EH (cell line): ENCODE results near the gene ZFYVE21.

Experiments
- DNase-seq: peaks from one replicate; pipeline ENCODE4 v3.0.0-alpha.2; 2015; ENCODE audit warnings: low read depth

Gene ZFYVE21

DNA sequence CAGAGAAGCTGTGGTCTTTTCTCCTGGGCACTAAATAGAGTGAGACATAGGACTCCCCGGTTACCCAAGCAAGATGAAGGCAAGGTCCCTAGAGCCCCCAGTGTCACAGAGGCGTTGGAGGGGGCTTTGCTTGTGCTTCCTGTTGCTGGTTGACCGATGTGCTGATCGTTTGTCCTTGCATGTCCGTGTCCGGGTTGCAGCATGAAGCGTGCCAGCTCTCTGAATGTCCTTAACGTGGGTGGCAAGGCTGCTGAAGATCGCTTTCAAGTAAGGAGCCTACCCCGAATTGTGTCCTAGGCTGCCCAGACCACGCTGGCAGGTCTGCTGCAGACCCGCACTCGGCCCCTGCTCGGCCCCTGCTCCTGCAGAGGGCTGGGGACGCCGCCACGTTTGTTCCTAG, 23.5 kb upstream of the ZFYVE21 start:
- no peak for DNase-seq

DNA sequence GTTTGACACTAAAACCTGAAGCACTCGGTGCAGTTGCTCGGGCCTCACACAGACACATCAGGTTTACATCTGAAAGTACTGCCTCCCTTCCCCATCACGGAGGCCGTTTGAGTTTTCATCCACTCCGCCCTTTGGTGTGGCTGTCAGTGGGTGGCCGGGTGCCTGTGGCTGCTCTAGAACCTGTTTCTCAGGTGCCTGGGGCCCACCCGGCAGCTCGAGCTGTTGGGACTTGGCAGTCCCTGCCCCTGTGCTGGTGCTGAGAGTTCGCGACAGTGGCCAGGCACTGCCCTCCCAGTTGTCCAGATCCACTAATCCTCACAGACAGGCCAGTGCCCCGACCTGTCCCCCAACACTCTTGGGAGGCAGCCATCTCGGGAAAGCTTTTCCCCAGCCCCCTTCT, 22.7 kb upstream of the ZFYVE21 start:
- no peak for DNase-seq

DNA sequence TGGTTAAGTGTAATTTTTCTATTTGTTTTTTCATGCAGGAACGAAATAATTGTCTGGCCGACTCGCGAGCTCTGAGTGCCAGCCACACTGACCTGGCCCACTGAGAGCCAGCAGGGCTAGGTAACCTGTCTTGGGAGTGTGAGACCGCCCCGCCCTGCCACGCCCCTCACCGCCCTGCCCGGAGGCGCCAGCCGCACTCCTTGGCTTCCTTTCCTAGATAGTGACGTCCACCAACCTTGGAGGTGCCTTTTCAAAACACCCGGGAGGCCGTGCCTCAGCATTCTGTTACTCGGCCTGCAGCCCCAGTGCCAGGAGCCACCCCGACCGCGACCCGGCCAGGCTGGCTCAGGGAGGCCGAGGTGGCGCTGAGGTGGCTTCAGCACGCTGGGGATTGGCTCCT, 22.1 kb upstream of the ZFYVE21 start:
- DNase-seq = no peak

DNA sequence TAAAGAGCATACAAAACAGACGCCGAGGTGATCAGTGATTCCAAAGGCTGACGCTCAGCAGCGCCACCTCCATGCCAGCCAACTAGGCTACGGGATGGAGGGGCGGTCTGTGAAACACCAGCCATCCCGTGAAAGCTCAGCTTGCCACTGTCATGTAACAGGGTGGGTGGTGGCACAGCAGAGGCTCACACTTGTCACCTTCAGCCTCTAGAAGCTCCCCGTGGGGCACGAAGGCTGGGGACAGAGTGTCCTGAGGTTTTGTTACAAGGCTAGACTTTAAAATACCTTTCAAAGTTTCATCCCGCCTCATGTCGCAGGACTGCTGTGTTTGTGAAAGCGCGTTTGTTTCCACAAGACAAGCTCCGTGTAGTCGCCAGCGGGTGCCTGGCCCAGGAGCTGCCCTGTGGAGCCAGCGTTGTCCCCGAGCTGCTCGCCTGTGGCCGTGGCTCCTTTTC, 21.0 kb upstream of the ZFYVE21 start:
- DNase-seq = no peak

GRCh38 chr14:103695296-103696069, 20.1 kb upstream of the ZFYVE21 start:
- no peak for DNase-seq

GRCh38 chr14:103696070-103696402, 19.6 kb upstream of the ZFYVE21 start:
- no peak for DNase-seq

GRCh38 chr14:103696466-103697071, 19.0 kb upstream of the ZFYVE21 start:
- DNase-seq = no peak

DNA sequence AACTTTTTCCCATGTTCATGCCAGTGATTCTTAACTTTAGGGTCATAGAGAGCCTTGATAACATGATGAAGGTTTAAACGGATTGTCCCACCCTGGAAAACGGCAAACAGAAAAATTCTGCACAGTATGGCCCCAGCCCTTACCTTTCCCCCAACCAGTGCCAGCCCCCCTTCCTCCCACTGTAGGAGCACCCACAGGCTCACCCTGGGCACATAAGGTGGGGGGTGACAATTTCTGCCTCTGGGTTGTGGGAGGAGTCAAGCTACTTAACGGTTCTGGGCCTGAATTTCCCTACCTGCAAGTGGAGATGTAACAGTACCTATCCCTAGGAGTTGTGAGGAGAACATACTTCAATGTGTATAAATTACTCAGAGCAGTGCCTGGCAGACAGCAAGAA, 18.4 kb upstream of the ZFYVE21 start:
- DNase-seq = no peak

DNA sequence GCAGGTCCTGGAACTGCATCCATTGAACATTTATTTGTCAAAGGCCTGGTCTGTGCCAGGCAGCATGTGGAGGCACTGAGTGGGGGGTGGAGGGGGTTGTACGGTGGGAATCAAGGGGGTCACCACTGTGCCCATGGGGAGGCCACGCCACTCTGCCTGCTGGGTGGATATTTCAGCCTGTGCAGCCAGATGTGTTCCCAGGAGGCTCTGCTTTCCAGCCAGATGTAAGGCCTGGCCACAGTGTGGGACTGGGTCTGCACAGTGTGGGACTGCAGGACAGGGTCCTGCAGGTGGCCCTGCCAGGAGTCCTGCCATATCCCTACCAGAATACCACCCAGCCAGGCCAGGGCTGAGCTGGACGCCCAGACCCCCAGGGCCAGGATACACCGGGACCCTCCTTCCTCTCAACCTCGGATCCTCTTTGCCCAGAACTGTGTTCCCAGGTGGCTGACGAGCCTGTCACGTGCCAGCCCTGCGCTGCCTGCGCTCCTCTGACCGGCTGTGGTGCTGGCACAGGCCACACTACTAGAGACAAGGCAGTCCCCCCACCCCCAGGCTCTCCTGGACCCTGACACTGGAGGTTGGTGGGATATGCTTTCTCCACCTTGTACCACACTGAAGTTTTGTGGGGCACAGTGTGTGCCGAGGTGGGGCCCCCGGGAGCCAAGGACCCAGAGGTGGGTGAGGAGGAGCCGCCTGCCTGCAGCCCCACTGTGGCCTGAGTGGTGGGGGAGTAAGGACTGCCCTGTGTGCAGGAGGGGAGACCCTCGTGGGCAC, 17.8 kb upstream of the ZFYVE21 start:
- no peak for DNase-seq

DNA sequence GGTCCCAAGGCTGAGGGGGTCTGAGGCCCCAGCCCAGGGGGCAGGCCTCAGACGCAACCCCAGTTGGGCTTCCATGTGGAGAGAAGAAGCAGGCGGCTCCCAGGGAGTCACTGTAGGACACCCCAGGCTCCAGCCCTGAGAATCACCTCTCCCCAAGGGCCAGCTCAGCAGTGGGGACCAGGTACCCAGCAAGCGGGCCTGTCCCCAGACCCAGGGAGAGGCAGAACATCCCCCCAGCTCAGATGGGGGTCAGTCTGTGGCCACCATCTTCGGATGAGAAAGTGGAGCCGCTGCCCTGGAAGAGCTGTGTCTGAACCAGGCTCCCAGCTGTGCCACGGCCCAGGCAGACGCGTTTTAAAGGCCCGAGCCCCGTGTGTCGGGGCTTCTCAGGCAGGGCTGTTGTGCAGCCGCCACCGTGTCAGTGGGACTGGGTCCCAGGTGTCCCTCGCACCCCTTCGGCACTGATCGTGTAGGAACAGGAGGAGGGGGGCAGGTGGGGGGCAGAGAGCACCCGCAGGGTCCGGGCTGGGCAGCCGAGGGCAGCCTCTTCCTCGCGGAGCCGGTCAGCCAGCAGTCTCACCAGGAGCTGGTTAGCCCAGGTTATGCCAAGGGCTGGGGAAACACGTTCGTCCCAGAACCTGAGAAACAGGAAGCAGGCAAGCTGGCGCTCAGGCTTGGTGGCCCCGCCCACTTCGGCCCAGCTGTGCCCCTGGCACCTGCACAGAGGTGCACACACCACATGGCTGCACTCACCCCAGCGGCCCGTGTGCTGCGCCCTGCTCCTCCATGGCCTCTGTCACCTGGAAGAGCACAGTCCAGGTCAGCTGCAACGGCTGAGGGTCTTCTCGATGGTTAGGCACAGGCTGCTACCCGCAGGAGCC, 17.0 kb upstream of the ZFYVE21 start:
- DNase-seq = no peak

DNA sequence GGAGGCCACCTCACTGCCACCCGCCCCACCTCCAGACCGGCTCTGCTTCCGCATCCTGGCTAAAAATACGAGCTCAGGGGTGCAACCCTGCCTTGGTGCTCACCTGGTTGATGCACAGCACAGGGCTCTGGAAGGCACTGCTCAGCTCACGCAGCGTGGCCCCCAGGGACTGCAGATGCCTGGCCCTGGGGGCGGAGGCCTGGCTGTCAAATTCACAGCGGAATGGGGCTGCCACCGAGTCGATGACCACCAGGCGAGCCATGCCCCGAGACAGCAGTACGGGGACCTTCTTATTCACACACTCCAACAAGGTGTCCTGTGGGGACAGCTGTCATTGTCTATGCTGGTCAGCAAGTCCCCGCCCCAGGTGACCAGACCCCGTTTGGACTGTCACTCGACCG, 16.3 kb upstream of the ZFYVE21 start:
- DNase-seq = no peak

DNA sequence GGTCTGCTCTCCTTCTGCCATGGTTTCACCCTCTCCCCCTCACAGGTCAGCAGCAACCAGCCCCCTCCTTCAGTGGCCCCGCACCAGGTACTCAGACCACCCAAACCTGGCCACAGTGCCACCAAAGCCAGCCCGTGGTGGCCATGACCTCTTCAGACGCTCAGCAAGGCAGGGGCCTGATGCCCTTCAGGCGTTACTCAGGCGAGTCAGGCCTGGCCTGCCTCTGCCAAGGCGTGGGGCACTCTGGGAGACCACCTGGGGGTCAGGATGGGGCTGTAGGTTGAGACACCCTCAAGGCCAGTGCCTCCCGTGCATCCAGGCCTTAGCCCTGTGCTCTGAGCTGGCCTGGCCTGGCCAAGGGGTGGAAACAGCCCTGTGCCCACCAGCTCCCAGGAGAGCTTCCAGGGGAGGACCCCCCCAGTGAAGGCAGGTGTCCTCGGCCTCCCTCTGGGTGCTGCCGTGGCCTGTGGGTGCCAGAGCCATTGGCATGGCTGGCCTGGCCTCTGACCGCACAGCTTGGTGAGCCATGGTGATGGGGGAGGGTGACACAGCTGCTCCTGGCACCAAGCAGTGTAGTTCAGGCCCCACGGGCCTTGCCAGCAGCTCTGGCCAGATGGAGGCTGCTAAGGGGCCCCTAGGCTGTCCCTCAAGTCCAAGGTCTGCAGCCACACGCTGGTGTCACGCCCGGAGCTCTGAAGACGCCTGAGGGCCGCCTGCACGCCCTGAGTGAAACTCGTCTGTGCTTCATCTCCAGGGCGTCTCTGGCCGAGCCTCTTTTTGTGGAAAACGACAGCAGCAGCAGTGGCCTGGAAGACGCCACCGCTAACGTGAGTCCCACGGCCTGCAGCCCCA, 15.5 kb upstream of the ZFYVE21 start:
- no peak for DNase-seq

DNA sequence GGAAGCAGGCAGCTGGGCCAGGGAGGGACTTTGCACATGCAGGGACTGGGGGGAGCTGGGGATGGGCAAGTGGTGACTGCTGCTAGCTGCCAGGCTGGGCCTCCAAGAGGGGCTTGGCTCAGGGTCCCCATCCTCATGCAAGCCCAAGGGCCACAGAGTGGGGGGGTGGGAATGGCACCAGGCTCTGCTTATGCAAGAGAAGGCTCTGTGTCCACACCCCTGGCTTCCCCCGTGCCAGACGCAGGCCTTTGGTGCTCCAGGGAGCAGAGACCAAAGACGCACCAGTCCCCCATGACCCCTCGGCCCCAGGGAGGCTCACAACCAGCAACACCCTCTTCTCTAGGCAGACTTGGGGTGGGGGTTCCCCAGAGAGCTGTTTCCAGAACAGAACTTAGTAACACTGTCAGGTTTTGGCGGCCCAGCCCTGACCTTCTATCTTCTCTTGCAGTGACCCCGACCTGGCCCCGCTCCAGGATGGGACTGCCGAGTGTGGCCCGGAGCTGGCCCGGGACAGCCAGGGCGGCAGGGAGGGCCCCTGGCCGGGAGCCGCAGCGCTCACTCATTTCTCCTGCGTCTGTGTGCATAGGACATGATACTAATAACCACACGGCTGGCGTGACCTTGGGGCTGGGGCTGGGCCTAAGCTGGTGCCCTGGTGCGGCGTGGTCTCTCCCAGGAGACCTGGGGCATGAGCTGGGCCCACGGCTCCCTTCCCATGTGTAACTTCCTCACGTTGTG, 14.7 kb upstream of the ZFYVE21 start:
- no peak for DNase-seq

GRCh38 chr14:103702095-103702494, 13.5 kb upstream of the ZFYVE21 start:
- DNase-seq = no peak

DNA sequence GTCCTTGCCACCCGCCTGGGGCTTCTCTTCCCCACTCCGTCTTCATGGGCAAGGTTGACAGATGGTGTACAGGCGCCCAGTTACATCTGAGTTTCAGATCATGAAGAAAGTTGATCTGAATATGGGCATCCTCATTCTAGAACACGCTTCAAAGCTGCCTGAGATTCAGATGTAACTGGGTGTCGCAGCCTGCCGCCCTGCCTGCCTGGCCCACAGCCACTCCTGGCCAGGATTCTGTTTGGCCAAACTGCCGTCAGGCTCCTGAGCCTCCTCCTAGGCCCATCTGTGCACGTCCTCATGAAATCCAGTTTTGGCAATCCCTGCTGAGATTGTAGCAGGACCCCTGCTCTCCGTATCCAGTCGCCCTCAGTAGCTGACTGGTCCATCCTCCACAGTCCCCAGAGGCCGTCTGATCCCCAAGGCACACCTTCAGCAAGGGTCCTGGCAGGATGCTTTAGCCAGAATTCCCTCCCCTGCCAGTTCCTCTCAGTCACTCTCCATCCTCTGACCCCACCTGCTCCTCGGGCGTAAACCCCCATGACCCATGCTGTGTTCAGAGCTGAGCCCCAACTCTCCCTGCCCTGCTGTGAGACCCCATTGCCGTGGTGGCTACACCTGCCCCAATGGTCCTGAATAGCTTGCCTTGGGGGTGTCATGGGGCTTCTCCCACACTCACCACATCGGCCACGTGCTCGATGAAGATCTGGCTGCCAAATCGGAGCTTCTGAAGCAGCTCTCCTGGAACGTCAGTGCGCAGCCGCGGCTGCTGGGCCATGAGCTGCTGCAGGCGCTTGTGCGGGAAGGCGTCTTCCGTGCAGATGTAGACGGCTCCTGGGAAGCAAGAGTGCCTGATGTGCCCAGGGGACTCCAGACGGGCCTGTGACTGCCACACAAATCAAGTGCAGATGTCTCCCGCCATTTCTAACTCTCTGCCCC, 12.8 kb upstream of the ZFYVE21 start:
- no peak for DNase-seq

- DNase-seq = no peak
Measured at GRCh38 chr14:103703433-103704385, 11.9 kb upstream of the ZFYVE21 start.

GRCh38 chr14:103704708-103705107, 10.9 kb upstream of the ZFYVE21 start:
- DNase-seq = no peak

DNA sequence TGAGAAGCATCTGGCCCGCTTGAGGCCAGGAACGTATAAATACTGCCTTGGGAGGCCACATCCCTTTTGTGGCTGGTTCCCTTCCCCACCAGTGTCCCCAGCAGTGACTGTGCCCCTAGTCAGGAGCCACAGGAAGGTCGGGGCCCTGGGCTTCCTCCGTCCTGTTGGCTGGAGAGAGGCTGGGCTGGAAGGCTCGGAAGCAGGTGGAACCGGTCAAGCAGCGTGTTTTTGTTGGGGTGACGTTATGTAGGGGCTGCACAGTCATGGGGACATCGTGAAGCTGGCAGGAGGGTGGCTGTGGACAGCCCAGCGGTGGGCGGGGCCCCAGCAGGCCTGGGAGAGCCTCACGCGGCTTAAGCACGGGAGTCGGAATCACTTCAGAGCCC, 10.5 kb upstream of the ZFYVE21 start:
- no peak for DNase-seq
